WERI-Rb-1 (cell line): ENCODE data around the gene CMSS1.

ENCODE experiments used
- DNase-seq: peaks from one replicate; pipeline ENCODE4 v3.0.0-alpha.2; 2020
- H3K27ac ChIP-seq: fragments of 250-450 bp; sonication (Bioruptor Pico); 2 replicates; pipeline ENCODE4 v1.5.1; 2020; ENCODE audit warnings: mild to moderate bottlenecking, moderate library complexity
- H3K27me3 ChIP-seq: fragments of 250-450 bp; sonication (Bioruptor Pico); 2 replicates; pipeline ENCODE4 v1.5.1; 2021; ENCODE audit warnings: mild to moderate bottlenecking, low read depth, moderate library complexity; ENCODE audit not compliant: insufficient read depth, severe bottlenecking
- H3K36me3 ChIP-seq: fragments of 250-450 bp; sonication (Bioruptor Pico); 2 replicates; pipeline ENCODE4 v1.5.1; 2020; ENCODE audit warnings: mild to moderate bottlenecking, moderate library complexity
- H3K4me3 ChIP-seq: 2 replicates; pipeline ENCODE4 v1.5.1; 2011; ENCODE audit warnings: low read depth, mild to moderate bottlenecking, control low read depth, low read length
- H3K9me3 ChIP-seq: fragments of 250-450 bp; sonication (Bioruptor Pico); 2 replicates; pipeline ENCODE4 v1.5.1; 2021; ENCODE audit warnings: mild to moderate bottlenecking, moderate library complexity; ENCODE audit not compliant: severe bottlenecking
- TF ChIP-seq, protein P1 (sequence below): IDR thresholded peaks from 2 replicates; pipeline ENCODE4 v1.5.1; 2011; ENCODE audit warnings: low read depth, mild to moderate bottlenecking, control low read depth, inconsistent platforms, low read length

Gene CMSS1

DNA sequence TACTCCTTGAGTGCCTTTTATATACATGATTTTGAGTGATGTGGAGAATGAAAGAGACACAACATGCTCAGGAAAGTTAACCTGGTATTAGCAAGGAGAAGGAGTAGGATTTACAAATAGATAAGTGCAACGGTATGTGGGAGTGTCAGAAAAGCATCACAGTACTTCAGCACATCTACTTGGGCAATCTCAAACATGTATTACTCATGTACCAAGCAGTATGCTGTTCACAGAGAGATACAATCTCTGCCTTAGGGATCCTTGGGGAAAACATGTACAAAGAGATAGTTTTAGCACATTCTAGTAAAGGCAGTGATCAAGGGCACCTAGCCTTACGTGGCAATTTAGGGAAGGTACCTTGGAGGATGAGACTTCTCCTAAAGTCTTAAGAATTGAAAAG is 150.1 kb downstream of the CMSS1 start:
- Histone ChIP-seq H3K27me3 (no peaks in the 10 kb centered on the region), H3K4me3 (no peak overlapping the region), H3K36me3 (no peaks in the 10 kb centered on the region), H3K27ac (no peak overlapping the region), H3K9me3 (no peaks in the 10 kb centered on the region)
- TF ChIP-seq, protein P1, sequence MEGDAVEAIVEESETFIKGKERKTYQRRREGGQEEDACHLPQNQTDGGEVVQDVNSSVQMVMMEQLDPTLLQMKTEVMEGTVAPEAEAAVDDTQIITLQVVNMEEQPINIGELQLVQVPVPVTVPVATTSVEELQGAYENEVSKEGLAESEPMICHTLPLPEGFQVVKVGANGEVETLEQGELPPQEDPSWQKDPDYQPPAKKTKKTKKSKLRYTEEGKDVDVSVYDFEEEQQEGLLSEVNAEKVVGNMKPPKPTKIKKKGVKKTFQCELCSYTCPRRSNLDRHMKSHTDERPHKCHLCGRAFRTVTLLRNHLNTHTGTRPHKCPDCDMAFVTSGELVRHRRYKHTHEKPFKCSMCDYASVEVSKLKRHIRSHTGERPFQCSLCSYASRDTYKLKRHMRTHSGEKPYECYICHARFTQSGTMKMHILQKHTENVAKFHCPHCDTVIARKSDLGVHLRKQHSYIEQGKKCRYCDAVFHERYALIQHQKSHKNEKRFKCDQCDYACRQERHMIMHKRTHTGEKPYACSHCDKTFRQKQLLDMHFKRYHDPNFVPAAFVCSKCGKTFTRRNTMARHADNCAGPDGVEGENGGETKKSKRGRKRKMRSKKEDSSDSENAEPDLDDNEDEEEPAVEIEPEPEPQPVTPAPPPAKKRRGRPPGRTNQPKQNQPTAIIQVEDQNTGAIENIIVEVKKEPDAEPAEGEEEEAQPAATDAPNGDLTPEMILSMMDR = no peak
- no peak for DNase-seq

DNA sequence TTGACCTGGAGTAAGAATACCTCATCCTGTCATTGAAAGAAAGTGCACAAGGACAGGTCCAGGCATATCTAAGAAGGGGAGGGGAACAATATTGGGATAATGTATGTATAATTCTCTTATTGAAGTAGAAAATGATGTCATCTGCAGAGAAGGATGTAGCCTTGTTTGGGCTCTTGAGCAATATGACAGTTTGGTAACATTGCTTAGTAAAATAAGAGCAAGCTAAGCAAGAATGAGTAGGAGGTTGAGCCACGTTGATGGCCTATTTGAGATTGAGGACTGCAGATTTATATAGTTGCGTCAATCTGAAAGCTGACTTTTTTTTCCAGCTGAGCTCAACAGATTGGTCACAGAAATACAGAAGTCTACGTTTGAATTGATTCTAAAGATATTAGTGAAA is 151.5 kb downstream of the CMSS1 start:
- Histone ChIP-seq H3K9me3 (no peaks in the 10 kb centered on the region), H3K27ac (no peak overlapping the region), H3K36me3 (no peaks in the 10 kb centered on the region), H3K4me3 (no peak overlapping the region), H3K27me3 (no peaks in the 10 kb centered on the region)
- TF ChIP-seq, protein P1 = no peak
- DNase-seq = no peak

DNA sequence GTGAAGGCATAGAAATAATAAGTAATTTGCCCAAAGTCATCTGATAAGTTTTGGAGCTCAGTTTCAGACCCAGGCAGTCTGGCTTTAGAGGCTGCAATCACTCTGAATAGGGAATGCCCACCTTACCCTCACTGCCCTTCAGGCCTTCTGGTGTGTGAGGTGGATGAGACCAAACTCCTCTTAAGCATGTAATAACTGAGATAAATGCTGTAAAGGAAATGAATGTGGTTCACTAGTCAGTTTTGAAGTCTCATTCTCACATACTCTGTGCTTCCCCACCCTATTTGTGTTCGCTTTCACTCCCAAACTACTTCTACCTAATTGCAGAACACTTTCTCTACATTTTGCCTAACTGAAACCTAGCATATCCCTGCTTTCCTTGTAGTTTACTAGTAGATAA is 152.5 kb downstream of the CMSS1 start:
- Histone ChIP-seq H3K4me3 (no peak overlapping the region), H3K9me3 (no peaks in the 10 kb centered on the region), H3K27me3 (no peaks in the 10 kb centered on the region), H3K27ac (no peak overlapping the region), H3K36me3 (no peaks in the 10 kb centered on the region)
- no peak for DNase-seq
- TF ChIP-seq, protein P1 = no peak

DNA sequence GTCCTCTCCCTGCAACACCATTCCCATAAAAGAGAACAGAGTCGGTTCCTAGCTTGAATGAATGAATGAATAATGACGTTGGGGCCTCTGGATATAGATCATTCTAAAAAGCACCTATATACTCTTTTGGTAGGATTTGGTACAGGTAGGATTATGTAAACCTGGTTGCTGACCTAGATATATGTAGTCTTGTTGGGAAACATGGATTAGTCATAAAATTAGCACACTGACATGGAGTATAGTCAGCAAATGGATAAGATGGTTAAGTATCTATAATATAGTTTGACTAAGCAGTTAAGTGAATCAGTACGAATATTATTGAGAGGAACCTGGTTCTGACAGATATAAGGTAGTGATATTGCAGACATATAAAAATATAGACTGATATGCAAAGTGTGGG is 154.1 kb downstream of the CMSS1 start:
- TF ChIP-seq, protein P1 = no peak
- no peak overlapping the region for H3K27ac ChIP-seq

DNA sequence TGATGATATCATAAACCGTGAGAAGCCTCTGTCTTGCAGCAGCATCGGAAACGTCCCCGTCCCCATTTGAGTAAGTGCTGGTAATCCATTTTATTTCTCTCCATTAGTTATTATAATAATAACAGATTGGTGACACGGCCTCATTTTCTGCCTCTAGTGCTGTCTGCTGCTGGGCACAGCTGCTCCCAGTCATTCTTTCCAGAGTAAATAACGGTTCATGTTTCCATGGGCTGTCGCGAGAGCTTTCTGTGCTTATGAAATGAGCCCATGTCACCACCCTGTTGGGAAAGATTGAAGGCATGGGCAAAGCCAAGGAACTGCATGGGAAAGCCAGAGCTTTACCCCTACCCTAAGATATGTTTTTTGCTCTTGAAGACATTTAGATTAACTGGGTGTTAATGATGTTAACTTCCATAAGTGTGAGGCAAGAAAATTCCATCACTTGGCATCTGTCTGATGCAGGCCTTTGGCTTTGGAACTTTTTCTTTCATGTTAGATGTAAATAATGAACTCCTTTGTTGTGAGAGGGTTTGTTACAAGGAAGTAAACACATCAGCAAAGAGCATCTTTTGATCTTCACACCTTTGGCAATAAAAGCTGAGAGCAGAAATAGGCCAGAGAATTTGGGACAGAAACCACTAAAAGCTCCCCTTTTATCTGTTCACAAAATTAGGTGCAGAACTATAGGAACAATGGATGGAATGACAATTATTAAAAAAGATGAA is 154.9 kb downstream of the CMSS1 start:
- no peaks in the 10 kb centered on the region for H3K27me3 ChIP-seq
- H3K4me3 ChIP-seq = no peak overlapping the region
- no peak for DNase-seq
- no peaks in the 10 kb centered on the region for H3K36me3 ChIP-seq
- no peak overlapping the region for H3K27ac ChIP-seq
- TF ChIP-seq, protein P1 = no peak
- no peaks in the 10 kb centered on the region for H3K9me3 ChIP-seq

More for the DNA sequence above, 154.1 kb downstream of the CMSS1 start:
- Histone ChIP-seq H3K36me3 (no peaks in the 10 kb centered on the region), H3K4me3 (no peak overlapping the region), H3K9me3 (no peaks in the 10 kb centered on the region), H3K27me3 (no peaks in the 10 kb centered on the region)
- no peak for DNase-seq

DNA sequence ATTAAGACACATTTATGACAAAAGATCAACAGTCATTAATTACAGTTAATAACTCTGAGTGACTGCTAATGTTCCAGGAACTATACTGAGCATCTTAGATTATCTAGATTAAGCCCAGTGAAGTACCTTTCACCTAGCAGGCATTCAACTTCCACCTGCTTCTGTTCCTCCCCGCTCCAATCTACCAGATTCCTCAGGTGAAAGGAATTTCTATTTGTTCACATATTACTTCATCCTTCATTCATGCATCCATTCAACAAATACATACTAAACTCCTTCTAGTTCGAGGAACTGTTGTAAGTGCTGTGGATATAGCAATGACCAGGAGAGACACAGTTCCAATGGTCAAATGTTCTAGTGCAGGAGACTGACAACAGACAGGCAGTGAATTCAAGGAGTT is 157.3 kb downstream of the CMSS1 start:
- TF ChIP-seq, protein P1 = no peak
- Histone ChIP-seq H3K4me3 (no peak overlapping the region), H3K36me3 (no peaks in the 10 kb centered on the region), H3K27me3 (no peaks in the 10 kb centered on the region), H3K9me3 (peaks cover 8% of the 10 kb centered on the region), H3K27ac (no peak overlapping the region)
- DNase-seq = no peak
